Astrocyte (in vitro differentiated cells and primary cell): ENCODE data around the gene ZNF606. TPM values are rescaled to one million over a fixed set of nuclear protein-coding genes. Genes with fewer than 3 reads are reported as not detected.

ENCODE experiments used
- DNase-seq: peaks from one replicate; pipeline ENCODE4 v3.0.0-alpha.2; 2010; ENCODE audit warnings: low read depth
- FAIRE-seq: peaks from 2 replicates; lab custom pipeline; 2011; peaks lifted over from hg19 to GRCh38; lab: Jason Lieb, UNC
- H2AFZ ChIP-seq: 2 replicates; pipeline ENCODE4 v1.6.0; 2012; ENCODE audit warnings: low read depth, low read length, inconsistent platforms
- H3K27ac ChIP-seq: 2 replicates; pipeline ENCODE4 v1.5.1; 2011; ENCODE audit warnings: low read depth, low read length, inconsistent platforms
- H3K27me3 ChIP-seq: 2 replicates; pipeline ENCODE4 v1.6.0; 2011; ENCODE audit warnings: low read length, inconsistent platforms; ENCODE audit not compliant: insufficient read depth
- H3K36me3 ChIP-seq: 2 replicates; pipeline ENCODE4 v1.5.1; 2011; ENCODE audit warnings: low read length, inconsistent platforms; ENCODE audit not compliant: insufficient read depth
- H3K4me1 ChIP-seq: 2 replicates; pipeline ENCODE4 v1.5.1; 2011; ENCODE audit warnings: low read length, inconsistent platforms; ENCODE audit not compliant: insufficient read depth
- H3K4me2 ChIP-seq: 2 replicates; pipeline ENCODE4 v1.6.0; 2012; ENCODE audit warnings: low read length, inconsistent platforms
- H3K4me3 ChIP-seq: 2 replicates; pipeline ENCODE4 v1.5.1; 2011; ENCODE audit warnings: low read depth, mild to moderate bottlenecking, low read length, inconsistent platforms; ENCODE audit not compliant: insufficient read depth
- H3K79me2 ChIP-seq: 2 replicates; pipeline ENCODE4 v1.6.0; 2012; ENCODE audit warnings: mild to moderate bottlenecking, low read length, inconsistent platforms; ENCODE audit not compliant: insufficient read depth
- H3K9ac ChIP-seq: 2 replicates; pipeline ENCODE4 v1.6.0; 2012; ENCODE audit warnings: mild to moderate bottlenecking, low read length, inconsistent platforms
- H3K9me3 ChIP-seq: 2 replicates; pipeline ENCODE4 v1.5.1; 2012; ENCODE audit warnings: low read depth, mild to moderate bottlenecking, low read length, inconsistent platforms; ENCODE audit not compliant: insufficient read depth
- H4K20me1 ChIP-seq: 2 replicates; pipeline ENCODE4 v1.6.0; 2012; ENCODE audit warnings: low read length, inconsistent platforms; ENCODE audit not compliant: insufficient read depth
- H3K27ac Mint-ChIP-seq: one replicate; pipeline ENCODE4 v1.8.0; 2021; ENCODE audit warnings: mild to moderate bottlenecking, mixed read lengths; ENCODE audit not compliant: unreplicated experiment
- H3K27me3 Mint-ChIP-seq: one replicate; pipeline ENCODE4 v1.8.0; 2021; ENCODE audit warnings: low read depth, mixed read lengths; ENCODE audit not compliant: unreplicated experiment
- H3K36me3 Mint-ChIP-seq: one replicate; pipeline ENCODE4 v1.8.0; 2021; ENCODE audit warnings: low read depth, mixed read lengths; ENCODE audit not compliant: unreplicated experiment
- H3K4me1 Mint-ChIP-seq: one replicate; pipeline ENCODE4 v1.8.0; 2021; ENCODE audit warnings: low read depth, mixed read lengths; ENCODE audit not compliant: unreplicated experiment
- H3K4me3 Mint-ChIP-seq: one replicate; pipeline ENCODE4 v1.8.0; 2021; ENCODE audit warnings: mild to moderate bottlenecking, moderate library complexity, mixed read lengths; ENCODE audit not compliant: unreplicated experiment
- H3K9me3 Mint-ChIP-seq: one replicate; pipeline ENCODE4 v1.8.0; 2021; ENCODE audit warnings: mild to moderate bottlenecking, mixed read lengths; ENCODE audit not compliant: unreplicated experiment
- EZH2 ChIP-seq: IDR thresholded peaks from 2 replicates; pipeline ENCODE4 v1.6.1; 2012; ENCODE audit warnings: mild to moderate bottlenecking, low read length, inconsistent platforms; ENCODE audit not compliant: insufficient read depth
- total RNA-seq: library from RNA; stranded (reverse); gene quantifications from 2 replicates; pipeline ENCODE4 v1.2.1, GENCODE V29; 2021
- TF ChIP-seq, protein P1 (sequence below): IDR thresholded peaks from 2 replicates; pipeline ENCODE4 v1.5.1; 2011; ENCODE audit warnings: low read depth, mild to moderate bottlenecking, inconsistent platforms, low read length, moderate library complexity; ENCODE audit not compliant: insufficient read depth

The ZNF606 gene
- total RNA-seq, 1 donor from 2014 or later, result 13.5 TPM

DNA sequence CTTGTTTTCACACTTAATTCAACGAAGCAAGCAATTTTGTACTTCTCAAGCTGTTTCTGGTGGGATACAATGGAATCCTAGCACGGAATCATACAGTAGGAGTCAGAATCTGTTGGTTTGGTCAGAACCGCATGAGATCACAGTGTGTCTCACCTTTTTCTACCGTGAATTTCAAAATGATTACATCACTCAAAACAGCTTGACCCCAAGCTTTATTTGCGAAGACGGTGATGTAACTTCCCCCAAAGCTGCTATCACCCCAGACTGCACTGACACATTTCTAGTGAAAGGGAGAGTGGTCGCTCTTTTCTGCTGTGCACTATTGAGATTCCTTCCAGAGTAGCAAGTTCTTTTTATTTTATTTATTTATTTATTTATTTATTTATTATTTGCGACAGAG, 37.9 kb downstream of the ZNF606 start:
- FAIRE-seq, result no peak

GRCh38 chr19:57961785-57962184, 40.8 kb downstream of the ZNF606 start:
- Histone ChIP-seq H4K20me1 (no peaks in the 10 kb centered on the region), H3K4me3 (no peak overlapping the region), H3K79me2 (no peaks in the 10 kb centered on the region), H3K36me3 (no peaks in the 10 kb centered on the region), H3K27me3 (no peaks in the 10 kb centered on the region), H3K27ac (no peak overlapping the region), H3K9me3 (peaks cover 16% of the 10 kb centered on the region), H3K9ac (no peak overlapping the region), H2AFZ (no peak overlapping the region), H3K4me1 (no peaks in the 10 kb centered on the region), H3K4me2 (no peak overlapping the region)
- no peaks in the 10 kb centered on the region for H3K27me3 Mint-ChIP-seq
- no peak for DNase-seq
- no peak overlapping the region for H3K27ac Mint-ChIP-seq
- H3K4me1 Mint-ChIP-seq, result no peaks in the 10 kb centered on the region
- no peak for FAIRE-seq
- TF ChIP-seq, protein P1, sequence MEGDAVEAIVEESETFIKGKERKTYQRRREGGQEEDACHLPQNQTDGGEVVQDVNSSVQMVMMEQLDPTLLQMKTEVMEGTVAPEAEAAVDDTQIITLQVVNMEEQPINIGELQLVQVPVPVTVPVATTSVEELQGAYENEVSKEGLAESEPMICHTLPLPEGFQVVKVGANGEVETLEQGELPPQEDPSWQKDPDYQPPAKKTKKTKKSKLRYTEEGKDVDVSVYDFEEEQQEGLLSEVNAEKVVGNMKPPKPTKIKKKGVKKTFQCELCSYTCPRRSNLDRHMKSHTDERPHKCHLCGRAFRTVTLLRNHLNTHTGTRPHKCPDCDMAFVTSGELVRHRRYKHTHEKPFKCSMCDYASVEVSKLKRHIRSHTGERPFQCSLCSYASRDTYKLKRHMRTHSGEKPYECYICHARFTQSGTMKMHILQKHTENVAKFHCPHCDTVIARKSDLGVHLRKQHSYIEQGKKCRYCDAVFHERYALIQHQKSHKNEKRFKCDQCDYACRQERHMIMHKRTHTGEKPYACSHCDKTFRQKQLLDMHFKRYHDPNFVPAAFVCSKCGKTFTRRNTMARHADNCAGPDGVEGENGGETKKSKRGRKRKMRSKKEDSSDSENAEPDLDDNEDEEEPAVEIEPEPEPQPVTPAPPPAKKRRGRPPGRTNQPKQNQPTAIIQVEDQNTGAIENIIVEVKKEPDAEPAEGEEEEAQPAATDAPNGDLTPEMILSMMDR, result no peak
- no peak overlapping the region for H3K4me3 Mint-ChIP-seq
- peaks cover 37% of the 10 kb centered on the region for H3K36me3 Mint-ChIP-seq
- H3K9me3 Mint-ChIP-seq, result peaks cover 44% of the 10 kb centered on the region

More for the DNA sequence above, 37.9 kb downstream of the ZNF606 start:
- H3K9me3 Mint-ChIP-seq, result peaks cover 45% of the 10 kb centered on the region
- no peaks in the 10 kb centered on the region for H3K36me3 ChIP-seq
- H3K4me1 ChIP-seq, result no peaks in the 10 kb centered on the region
- H4K20me1 ChIP-seq, result no peaks in the 10 kb centered on the region
- no peak overlapping the region for H3K4me3 ChIP-seq
- H3K27ac ChIP-seq, result no peak overlapping the region
- no peak overlapping the region for H3K4me3 Mint-ChIP-seq
- H2AFZ ChIP-seq, result no peak overlapping the region
- no peak overlapping the region for H3K9ac ChIP-seq
- no peak for DNase-seq
- no peak for TF ChIP-seq EZH2
- TF ChIP-seq, protein P1, result no peak
- H3K79me2 ChIP-seq, result no peaks in the 10 kb centered on the region
- H3K4me2 ChIP-seq, result no peak overlapping the region
- no peaks in the 10 kb centered on the region for H3K27me3 ChIP-seq
- H3K36me3 Mint-ChIP-seq, result peaks cover 40% of the 10 kb centered on the region
- no peaks in the 10 kb centered on the region for H3K4me1 Mint-ChIP-seq
- no peaks in the 10 kb centered on the region for H3K27me3 Mint-ChIP-seq
- peaks cover 28% of the 10 kb centered on the region for H3K9me3 ChIP-seq
- H3K27ac Mint-ChIP-seq, result no peak overlapping the region

DNA sequence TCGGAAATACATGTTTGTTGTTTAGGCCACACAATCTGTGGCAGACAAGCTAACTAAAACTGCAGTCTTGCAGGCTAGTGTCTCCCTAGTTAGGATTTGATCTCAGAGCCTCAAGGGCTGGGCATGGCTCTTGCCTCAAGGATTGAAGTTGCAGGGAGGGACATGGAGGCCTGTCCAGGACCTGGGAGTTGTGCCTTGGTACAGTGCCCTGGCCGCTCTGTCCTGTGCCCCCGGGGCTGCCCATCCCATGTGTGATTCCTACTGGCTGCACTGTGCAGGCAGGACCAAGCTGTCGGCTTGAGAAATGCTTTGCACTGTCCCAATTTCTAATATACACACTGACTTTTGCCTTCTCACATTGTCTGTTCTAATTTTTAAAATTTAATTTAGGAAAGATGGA, 47.6 kb downstream of the ZNF606 start:
- no peak overlapping the region for H2AFZ ChIP-seq
- Mint-ChIP-seq H3K27me3 (no peaks in the 10 kb centered on the region), H3K9me3 (peaks cover 30% of the 10 kb centered on the region), H3K4me1 (no peaks in the 10 kb centered on the region), H3K4me3 (no peak overlapping the region), H3K27ac (no peak overlapping the region), H3K36me3 (peaks cover 16% of the 10 kb centered on the region)
- no peak for DNase-seq
- no peaks in the 10 kb centered on the region for H3K27me3 ChIP-seq
- no peak overlapping the region for H3K4me2 ChIP-seq
- FAIRE-seq, result no peak
- no peaks in the 10 kb centered on the region for H4K20me1 ChIP-seq
- TF ChIP-seq, protein P1, result no peak
- no peak for TF ChIP-seq EZH2
- no peaks in the 10 kb centered on the region for H3K79me2 ChIP-seq
- no peak overlapping the region for H3K9ac ChIP-seq
- H3K4me1 ChIP-seq, result no peaks in the 10 kb centered on the region
- no peaks in the 10 kb centered on the region for H3K36me3 ChIP-seq
- H3K27ac ChIP-seq, result no peak overlapping the region
- peaks cover 19% of the 10 kb centered on the region for H3K9me3 ChIP-seq
- H3K4me3 ChIP-seq, result no peak overlapping the region
